Measurements from ENCODE around the gene UBE2G1. TPM values are rescaled to one million over a fixed set of nuclear protein-coding genes. Genes with fewer than 3 reads are reported as not detected.
A peak's percentile ranks its signal among the peaks of the same experiment; 100 is the strongest.

Gene UBE2G1
- total and polyA plus RNA-seq, 9 of the 15 experiments (the other 6 are each of a cell fraction or from before 2014, with no cell fraction given): 10.1 to 65.9 (median 29.7) TPM

DNA sequence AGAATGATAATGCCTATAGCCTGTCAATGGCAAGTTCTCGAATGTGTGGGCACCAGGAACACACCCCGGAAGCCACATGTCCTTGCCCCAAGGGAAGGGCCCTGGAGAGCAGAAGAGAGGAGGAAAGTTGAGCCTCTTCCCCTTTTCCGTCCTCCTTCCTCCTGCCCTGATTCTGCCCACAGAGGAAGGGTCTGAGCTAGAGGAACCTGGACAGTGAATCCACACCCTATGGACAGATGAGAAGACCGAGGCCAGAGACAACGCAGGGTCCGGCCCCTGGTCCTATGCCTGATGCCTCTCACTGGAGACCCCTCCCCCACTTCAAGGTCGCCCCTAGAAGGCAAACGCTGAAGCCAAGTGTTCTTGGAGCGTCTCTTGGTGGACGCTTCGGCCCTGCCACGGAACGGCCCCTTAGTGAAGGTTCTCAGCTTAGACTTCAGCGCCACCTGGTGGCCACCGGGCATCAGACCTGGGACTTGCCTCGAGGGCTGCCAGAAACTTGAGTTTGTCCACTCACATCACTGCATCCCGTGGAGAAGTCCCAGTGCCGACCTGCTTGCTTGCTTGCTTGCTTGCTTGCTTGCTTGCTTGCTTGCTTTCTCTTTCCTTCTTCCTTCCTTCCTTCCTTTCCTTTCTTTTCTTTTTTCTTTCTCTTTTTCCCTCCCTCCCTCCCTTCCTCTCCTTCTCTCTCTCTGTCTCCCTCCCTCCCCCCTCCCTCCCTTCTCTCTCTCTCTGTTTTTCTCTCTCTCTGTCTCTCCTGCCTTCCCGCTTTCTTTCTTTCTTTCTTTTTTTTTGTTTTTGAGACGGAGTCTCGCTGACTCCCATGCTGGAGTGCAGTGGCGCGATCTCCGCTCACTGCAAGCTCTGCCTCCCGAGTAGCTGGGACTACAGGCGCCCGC, 46.7 kb upstream of the UBE2G1 start (continued):
- no peak for TF ChIP-seq MEF2D (tag; conservative IDR thresholded peaks at IDR 0.05; ENCODE audit: low read depth)
- TF ChIP-seq NRF1 (conservative IDR thresholded peaks at IDR 0.05 in 1 of 2, IDR thresholded peaks at IDR 0.05 in 1 of 2): no peak
- 0 out of 2 replicates have a peak, but pooled peaks have one; percentile 13 for TF ChIP-seq TOE1 (IDR thresholded peaks at IDR 0.05; ENCODE audit: borderline replicate concordance)
- TF ChIP-seq TOE1 (CRISPR knock-in tag; IDR thresholded peaks at IDR 0.05; ENCODE audit: borderline replicate concordance, low read depth): no peak
- TF ChIP-seq HNRNPLL (IDR thresholded peaks at IDR 0.05; ENCODE audit: low read depth, low read length, poor library complexity, severe bottlenecking): no peak
- peak; percentile 86 for TF ChIP-seq STAG1 (CRISPR knock-in tag; IDR thresholded peaks at IDR 0.05; ENCODE audit: borderline replicate concordance)
- no peak for TF ChIP-seq MECOM (CRISPR knock-in tag; IDR thresholded peaks at IDR 0.05)
- no peak for TF ChIP-seq ZNF699 (CRISPR knock-in tag; IDR thresholded peaks at IDR 0.05; ENCODE audit: insufficient replicate concordance)
- TF ChIP-seq BCOR (IDR thresholded peaks at IDR 0.05): peak; percentile 81
- TF ChIP-seq NEUROD1 (IDR thresholded peaks at IDR 0.05; ENCODE audit: borderline replicate concordance, low read depth, low read length, partially characterized antibody): no peak
- no peak for TF ChIP-seq GABPA (tag; conservative IDR thresholded peaks at IDR 0.05; ENCODE audit: low read depth)
- TF ChIP-seq KLF6 (CRISPR knock-in tag; IDR thresholded peaks at IDR 0.05; ENCODE audit: borderline replicate concordance): no peak
- TF ChIP-seq POLR2AphosphoS2 (IDR thresholded peaks at IDR 0.05; ENCODE audit: low read length): no peak
- TF ChIP-seq, protein P1, sequence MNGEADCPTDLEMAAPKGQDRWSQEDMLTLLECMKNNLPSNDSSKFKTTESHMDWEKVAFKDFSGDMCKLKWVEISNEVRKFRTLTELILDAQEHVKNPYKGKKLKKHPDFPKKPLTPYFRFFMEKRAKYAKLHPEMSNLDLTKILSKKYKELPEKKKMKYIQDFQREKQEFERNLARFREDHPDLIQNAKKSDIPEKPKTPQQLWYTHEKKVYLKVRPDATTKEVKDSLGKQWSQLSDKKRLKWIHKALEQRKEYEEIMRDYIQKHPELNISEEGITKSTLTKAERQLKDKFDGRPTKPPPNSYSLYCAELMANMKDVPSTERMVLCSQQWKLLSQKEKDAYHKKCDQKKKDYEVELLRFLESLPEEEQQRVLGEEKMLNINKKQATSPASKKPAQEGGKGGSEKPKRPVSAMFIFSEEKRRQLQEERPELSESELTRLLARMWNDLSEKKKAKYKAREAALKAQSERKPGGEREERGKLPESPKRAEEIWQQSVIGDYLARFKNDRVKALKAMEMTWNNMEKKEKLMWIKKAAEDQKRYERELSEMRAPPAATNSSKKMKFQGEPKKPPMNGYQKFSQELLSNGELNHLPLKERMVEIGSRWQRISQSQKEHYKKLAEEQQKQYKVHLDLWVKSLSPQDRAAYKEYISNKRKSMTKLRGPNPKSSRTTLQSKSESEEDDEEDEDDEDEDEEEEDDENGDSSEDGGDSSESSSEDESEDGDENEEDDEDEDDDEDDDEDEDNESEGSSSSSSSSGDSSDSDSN (IDR thresholded peaks at IDR 0.05; ENCODE audit: borderline replicate concordance in 1 of 2, low read depth in 2 of 2, low read length in 2 of 2): no peak
- TF ChIP-seq CBX5 (IDR thresholded peaks at IDR 0.05; ENCODE audit: borderline replicate concordance, low read depth): no peak
- no peak for TF ChIP-seq ZNF212 (CRISPR knock-in tag; IDR thresholded peaks at IDR 0.05)
- TF ChIP-seq, protein P2, sequence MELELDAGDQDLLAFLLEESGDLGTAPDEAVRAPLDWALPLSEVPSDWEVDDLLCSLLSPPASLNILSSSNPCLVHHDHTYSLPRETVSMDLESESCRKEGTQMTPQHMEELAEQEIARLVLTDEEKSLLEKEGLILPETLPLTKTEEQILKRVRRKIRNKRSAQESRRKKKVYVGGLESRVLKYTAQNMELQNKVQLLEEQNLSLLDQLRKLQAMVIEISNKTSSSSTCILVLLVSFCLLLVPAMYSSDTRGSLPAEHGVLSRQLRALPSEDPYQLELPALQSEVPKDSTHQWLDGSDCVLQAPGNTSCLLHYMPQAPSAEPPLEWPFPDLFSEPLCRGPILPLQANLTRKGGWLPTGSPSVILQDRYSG (tag; conservative IDR thresholded peaks at IDR 0.05; ENCODE audit: low read depth): no peak
- TF ChIP-seq SAP30 (IDR thresholded peaks at IDR 0.05; ENCODE audit: borderline replicate concordance, insufficient read depth, low read depth, low read length, poor library complexity, severe bottlenecking): no peak
- TF ChIP-seq ERF (CRISPR knock-in tag; IDR thresholded peaks at IDR 0.05): no peak
- TF ChIP-seq ZNF253 (CRISPR knock-in tag; conservative IDR thresholded peaks at IDR 0.05): no peak
- TF ChIP-seq KDM5B (IDR thresholded peaks at IDR 0.05; ENCODE audit: insufficient replicate concordance, low read depth, low read length): no peak
- TF ChIP-seq HEY1 (CRISPR knock-in tag; IDR thresholded peaks at IDR 0.05; ENCODE audit: borderline replicate concordance): no peak
- no peak for TF ChIP-seq ZNF764 (CRISPR knock-in tag; IDR thresholded peaks at IDR 0.05; ENCODE audit: low read depth)
- peak; percentile 78 to 91 for TF ChIP-seq RAD21 (CRISPR knock-in tag; conservative IDR thresholded peaks at IDR 0.05 in 1 of 2, IDR thresholded peaks at IDR 0.05 in 1 of 2)

All from K562 (cell line).